ENCODE data around the gene MAK.

MAK gene

DNA sequence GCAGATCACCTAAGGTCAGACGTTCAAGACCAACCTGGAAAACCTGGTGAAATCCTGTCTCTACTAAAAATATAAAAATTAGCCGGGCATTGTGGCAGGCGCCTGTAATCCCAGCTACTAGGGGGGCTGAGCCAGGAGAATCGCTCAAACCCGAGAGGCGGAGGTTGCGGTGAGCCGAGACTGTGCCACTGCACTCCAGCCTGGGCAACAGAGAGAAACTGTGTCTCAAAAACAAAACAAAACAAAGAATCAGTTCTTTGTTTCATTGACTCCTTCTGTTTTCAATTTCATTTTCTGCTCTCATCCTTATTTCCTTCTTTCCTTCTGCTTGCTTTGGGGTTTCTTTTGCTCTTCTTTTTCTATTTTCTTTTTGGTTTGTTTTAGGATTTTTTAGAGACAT, 124.4 kb downstream of the MAK start:
- Histone ChIP-seq H3K27me3 (ENCODE audit: insufficient read depth, low read length, poor library complexity) (no peaks in the 10 kb centered on the region), H3K9ac (ENCODE audit: low read depth, low read length) (no peak overlapping the region), H3K79me2 (ENCODE audit: insufficient read depth, low read length) (no peaks in the 10 kb centered on the region), H2AFZ (ENCODE audit: low read depth, low read length) (no peak overlapping the region), H3K4me1 (ENCODE audit: insufficient read depth, low read length) (0 out of 2 replicates have a peak, but pooled peaks cover 1% of the 10 kb centered on the region), H3K4me3 (ENCODE audit: low read depth in 1 of 2, low read length in 2 of 2) (no peak overlapping the region), H3K36me3 (ENCODE audit: insufficient read depth, low read length) (peaks cover 13% of the 10 kb centered on the region; the same call in 1 of the 2 replicates), H4K20me1 (ENCODE audit: insufficient read depth, low read length) (no peaks in the 10 kb centered on the region), H3K4me2 (ENCODE audit: insufficient read depth, low read length) (no peak overlapping the region), H3K9me3 (ENCODE audit: insufficient read depth, low read length, severe bottlenecking) (peaks cover 11% of the 10 kb centered on the region), H3K27ac (ENCODE audit: low read length) (no peak overlapping the region)
- ATAC-seq (ENCODE audit: insufficient read depth, low read depth) (no peak), DNase-seq (no peak)
- no peak for TF ChIP-seq EZH2 (IDR thresholded peaks at IDR 0.05; ENCODE audit: borderline replicate concordance, low read depth, low read length, severe bottlenecking)
- TF ChIP-seq, protein P1, sequence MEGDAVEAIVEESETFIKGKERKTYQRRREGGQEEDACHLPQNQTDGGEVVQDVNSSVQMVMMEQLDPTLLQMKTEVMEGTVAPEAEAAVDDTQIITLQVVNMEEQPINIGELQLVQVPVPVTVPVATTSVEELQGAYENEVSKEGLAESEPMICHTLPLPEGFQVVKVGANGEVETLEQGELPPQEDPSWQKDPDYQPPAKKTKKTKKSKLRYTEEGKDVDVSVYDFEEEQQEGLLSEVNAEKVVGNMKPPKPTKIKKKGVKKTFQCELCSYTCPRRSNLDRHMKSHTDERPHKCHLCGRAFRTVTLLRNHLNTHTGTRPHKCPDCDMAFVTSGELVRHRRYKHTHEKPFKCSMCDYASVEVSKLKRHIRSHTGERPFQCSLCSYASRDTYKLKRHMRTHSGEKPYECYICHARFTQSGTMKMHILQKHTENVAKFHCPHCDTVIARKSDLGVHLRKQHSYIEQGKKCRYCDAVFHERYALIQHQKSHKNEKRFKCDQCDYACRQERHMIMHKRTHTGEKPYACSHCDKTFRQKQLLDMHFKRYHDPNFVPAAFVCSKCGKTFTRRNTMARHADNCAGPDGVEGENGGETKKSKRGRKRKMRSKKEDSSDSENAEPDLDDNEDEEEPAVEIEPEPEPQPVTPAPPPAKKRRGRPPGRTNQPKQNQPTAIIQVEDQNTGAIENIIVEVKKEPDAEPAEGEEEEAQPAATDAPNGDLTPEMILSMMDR (IDR thresholded peaks at IDR 0.05; ENCODE audit: borderline replicate concordance, extremely low read depth, low read length, poor library complexity, severe bottlenecking) = no peak

Measured in DND-41 (cell line).